ENCODE data around the gene ARL13B.

- TF ChIP-seq YY1 (IDR thresholded peaks at IDR 0.05; ENCODE audit: insufficient read depth, insufficient read length), result no peak
- no peak for TF ChIP-seq ZNF274 (IDR thresholded peaks at IDR 0.05; ENCODE audit: low read depth, low read length)
Observed at GRCh38 chr3:94069194-94069813, 89.3 kb downstream of the ARL13B start.
